H1 (cell line): ENCODE results near the gene LAIR1. TPM values are rescaled to one million over a fixed set of nuclear protein-coding genes. Genes with fewer than 3 reads are reported as not detected.

Source experiments
- CTCF ChIA-PET: fragments of 300-600 bp; sonication (Branson Sonifier 250); formaldehyde crosslinking; loops from one replicate; lab custom pipeline; 2021; ENCODE audit not compliant: partially characterized antibody; lab: Charles Lee
- POLR2A ChIA-PET: fragments of 300-600 bp; sonication (Branson Sonifier 250); formaldehyde crosslinking; loops from one replicate; lab custom pipeline; 2021; ENCODE audit warnings: inconsistent platforms; ENCODE audit not compliant: partially characterized antibody; lab: Charles Lee
- DNase-seq, 2 experiments: peaks; one replicate each; pipeline versions ENCODE4 v3.0.0 to v3.0.0-alpha.2; 2010 to 2022; ENCODE audit warnings: low spot score in 2 of 2, low read depth in 1 of 2, mixed read lengths in 1 of 2
- FAIRE-seq: peaks from 2 replicates; lab custom pipeline; 2011; peaks lifted over from hg19 to GRCh38; lab: Jason Lieb, UNC
- H2AFZ ChIP-seq: 2 replicates; pipeline ENCODE4 v1.8.1; 2012; ENCODE audit warnings: low read length, inconsistent platforms
- H2AK5ac ChIP-seq: 2 replicates; pipeline ENCODE4 v1.6.1; 2013; ENCODE audit warnings: low read depth, low read length
- H2BK120ac ChIP-seq: replicated peaks from 2 replicates; pipeline ENCODE3; 2013; ENCODE audit warnings: low read depth, low read length, inconsistent platforms
- H2BK12ac ChIP-seq: 2 replicates; pipeline ENCODE4 v1.6.1; 2013; ENCODE audit warnings: low read depth, low read length
- H2BK15ac ChIP-seq: 2 replicates; pipeline ENCODE4 v1.6.1; 2013; ENCODE audit warnings: low read length
- H2BK20ac ChIP-seq: 2 replicates; pipeline ENCODE4 v1.6.1; 2013; ENCODE audit warnings: low read length
- H2BK5ac ChIP-seq: 2 replicates; pipeline ENCODE4 v1.6.1; 2013; ENCODE audit warnings: low read depth, low read length
- H3K14ac ChIP-seq: 2 replicates; pipeline ENCODE4 v1.6.1; 2013; ENCODE audit warnings: inconsistent platforms; ENCODE audit not compliant: insufficient read length
- H3K18ac ChIP-seq: 2 replicates; pipeline ENCODE4 v1.6.1; 2013; ENCODE audit warnings: low read length; ENCODE audit errors: extremely low read depth
- H3K23ac ChIP-seq: 2 replicates; pipeline ENCODE4 v1.6.1; 2013; ENCODE audit warnings: inconsistent platforms; ENCODE audit not compliant: insufficient read length
- H3K23me2 ChIP-seq: 2 replicates; pipeline ENCODE4 v1.6.1; 2013; ENCODE audit warnings: low read depth, low read length
- H3K27ac ChIP-seq: 2 replicates; pipeline ENCODE4 v1.6.1; 2011; ENCODE audit warnings: low read depth, low read length, inconsistent platforms
- H3K27me3 ChIP-seq, 4 experiments: replicated peaks in 1 of 4; 1 replicate in 1 of 4; 2 replicates in 3 of 4; pipeline versions ENCODE4 v1.6.1 to v1.8.1; 2011 to 2013; ENCODE audit warnings: low read length in 3 of 4, mild to moderate bottlenecking in 3 of 4, inconsistent platforms in 2 of 4, mixed read lengths in 2 of 4, moderate library complexity in 1 of 4; ENCODE audit not compliant: control insufficient read depth in 3 of 4, insufficient read depth in 3 of 4; ENCODE audit errors: extremely low read depth in 1 of 4
- H3K36me3 ChIP-seq, 4 experiments: 2 replicates each; pipeline versions ENCODE4 v1.6.1 to v1.8.1; 2011 to 2013; ENCODE audit warnings: mild to moderate bottlenecking in 4 of 4, low read length in 3 of 4, moderate library complexity in 2 of 4, control low read depth in 1 of 4, inconsistent platforms in 1 of 4; ENCODE audit not compliant: insufficient read depth in 4 of 4, control insufficient read depth in 2 of 4
- H3K4ac ChIP-seq: replicated peaks from 2 replicates; pipeline ENCODE3; 2013; ENCODE audit warnings: low read length, low read depth, mixed read lengths, inconsistent platforms; ENCODE audit not compliant: insufficient read length
- H3K4me1 ChIP-seq, 4 experiments: replicated peaks in 1 of 4; 1 replicate in 1 of 4; 2 replicates in 3 of 4; pipeline versions ENCODE4 v1.6.1 to v1.8.1; 2011 to 2013; ENCODE audit warnings: low read length in 3 of 4, inconsistent platforms in 2 of 4, mixed read lengths in 1 of 4; ENCODE audit not compliant: insufficient read depth in 4 of 4, control insufficient read depth in 3 of 4
- H3K4me2 ChIP-seq, 2 experiments: 2 replicates each; pipeline versions ENCODE4 v1.6.1 to v1.8.1; 2011 to 2013; ENCODE audit warnings: low read depth in 2 of 2, low read length in 2 of 2, control low read depth in 1 of 2, inconsistent platforms in 1 of 2, mild to moderate bottlenecking in 1 of 2; ENCODE audit not compliant: insufficient read depth in 1 of 2
- H3K4me3 ChIP-seq, 4 experiments: fragments of 200-600, 300-600 bp in 1 of 4; sonication (generic), shearing (Covaris generic), sonication (Bioruptor Twin) in 1 of 4; 2 replicates each; pipeline versions ENCODE4 v1.5.1 to v1.8.1; 2011 to 2016; ENCODE audit warnings: low read length in 4 of 4, low read depth in 3 of 4, control low read depth in 2 of 4, inconsistent platforms in 2 of 4, mild to moderate bottlenecking in 2 of 4, mixed read lengths in 1 of 4, moderate library complexity in 1 of 4; ENCODE audit not compliant: insufficient read depth in 2 of 4; ENCODE audit errors: extremely low read depth in 1 of 4
- H3K56ac ChIP-seq: replicated peaks from 2 replicates; pipeline ENCODE3; 2013; ENCODE audit warnings: low read depth, mild to moderate bottlenecking, mixed read lengths, low read length, inconsistent platforms; ENCODE audit not compliant: insufficient read length
- H3K79me1 ChIP-seq: 2 replicates; pipeline ENCODE4 v1.6.1; 2013; ENCODE audit warnings: low read depth, low read length, control low read depth
- H3K79me2 ChIP-seq, 2 experiments: 2 replicates each; pipeline versions ENCODE4 v1.6.1 to v1.8.1; 2012 to 2013; ENCODE audit warnings: low read length in 2 of 2, mild to moderate bottlenecking in 2 of 2, inconsistent platforms in 1 of 2; ENCODE audit not compliant: insufficient read depth in 2 of 2, control insufficient read depth in 1 of 2
- H3K9ac ChIP-seq, 4 experiments: replicated peaks in 1 of 4; 1 replicate in 1 of 4; 2 replicates in 3 of 4; pipeline versions ENCODE4 v1.6.1 to v1.8.1; 2011 to 2013; ENCODE audit warnings: low read depth in 3 of 4, low read length in 3 of 4, control low read depth in 2 of 4, mild to moderate bottlenecking in 2 of 4, moderate library complexity in 2 of 4, inconsistent platforms in 1 of 4; ENCODE audit errors: extremely low read depth in 1 of 4
- H3K9me3 ChIP-seq, 2 experiments: 2 replicates each; pipeline versions ENCODE4 v1.6.1 to v1.8.1; 2012 to 2013; ENCODE audit warnings: mild to moderate bottlenecking in 2 of 2, moderate library complexity in 2 of 2, control low read depth in 1 of 2, inconsistent platforms in 1 of 2, low read depth in 1 of 2, low read length in 1 of 2, mixed read lengths in 1 of 2; ENCODE audit not compliant: insufficient read depth in 2 of 2
- H4K20me1 ChIP-seq, 2 experiments: replicated peaks in 1 of 2; 2 replicates each; pipeline versions ENCODE3 to v1.8.1; 2011 to 2013; ENCODE audit warnings: inconsistent platforms in 2 of 2, low read length in 2 of 2, mild to moderate bottlenecking in 1 of 2; ENCODE audit not compliant: insufficient read depth in 2 of 2, control insufficient read depth in 1 of 2
- H4K5ac ChIP-seq: 2 replicates; pipeline ENCODE4 v1.6.1; 2013; ENCODE audit warnings: low read length, low read depth, mixed read lengths, inconsistent platforms; ENCODE audit not compliant: insufficient read length
- H4K8ac ChIP-seq: 2 replicates; pipeline ENCODE4 v1.8.0; 2013; ENCODE audit warnings: mild to moderate bottlenecking, moderate library complexity, low read length, inconsistent platforms; ENCODE audit not compliant: insufficient read depth; ENCODE audit errors: extremely low read depth
- H4K91ac ChIP-seq: replicated peaks from 2 replicates; pipeline ENCODE3; 2013; ENCODE audit warnings: low read length, mixed read lengths, inconsistent platforms; ENCODE audit not compliant: insufficient read length
- MAX ChIP-seq: IDR thresholded peaks from 2 replicates; pipeline ENCODE4 v1.6.1; 2012; ENCODE audit warnings: inconsistent platforms
- NRF1 ChIP-seq: IDR thresholded peaks from 2 replicates; pipeline ENCODE4 v1.6.1; 2011; ENCODE audit warnings: mild to moderate bottlenecking, low read depth, low read length, improper control_type of control experiment
- SAP30 ChIP-seq: fragments of 300-600 bp; sonication (generic); IDR thresholded peaks from 2 replicates; pipeline ENCODE4 v1.7.1; 2012; ENCODE audit warnings: low read length, moderate library complexity, mild to moderate bottlenecking, inconsistent platforms; ENCODE audit not compliant: insufficient read depth, insufficient replicate concordance
- TBP ChIP-seq: IDR thresholded peaks from 2 replicates; pipeline ENCODE4 v1.6.1; 2011; ENCODE audit warnings: low read depth, low read length, improper control_type of control experiment
- WGBS, 2 experiments: shearing (Covaris generic) in 1 of 2; methylation state at CpG; one replicate each; pipeline versions ENCODE4 v1.1.6 to v1.1.7; 2013 to 2015; ENCODE audit warnings: low lambda C conversion rate in 2 of 2, mixed read lengths in 2 of 2, inconsistent platforms in 1 of 2, low coverage in 1 of 2, missing lambda C conversion rate in 1 of 2; ENCODE audit not compliant: insufficient replicate concordance in 2 of 2, insufficient coverage in 1 of 2, insufficient read length in 1 of 2; ENCODE audit errors: extremely low coverage in 1 of 2, missing lambda C conversion rate in 1 of 2; 5-methylcytosine and 5-hydroxymethylcytosine counted together
- polyA plus RNA-seq, 7 experiments: library from polyadenylated mRNA; depleted of rRNA in 3 of 7; stranded (reverse) in 5 of 7; unstranded in 2 of 7; fragments of >200 nt in 5 of 7; fragments of 200-250 nt in 2 of 7; gene quantifications; 1 replicate in 5 of 7; 2 replicates in 1 of 7; 4 replicates in 1 of 7; pipeline versions ENCODE4 v1.2.1 to v1.2.3, GENCODE V29; 2011 to 2013; ENCODE audit warnings: missing spikeins in 2 of 7, mixed read lengths in 2 of 7
- total RNA-seq: library from RNA; stranded (reverse); fragmentation: NEBNext Ultra II Directional; extraction: Animal tissue kit (Norgen Biotek cat#: 25700); gene quantifications from 2 replicates; pipeline ENCODE4 v1.2.1, GENCODE V29; 2021

Gene LAIR1
- total and polyA plus RNA-seq, 2 of the 8 experiments (the other 6 are each of a cell fraction or from before 2014, with no cell fraction given) = 0.18 TPM; not detected in 1

DNA sequence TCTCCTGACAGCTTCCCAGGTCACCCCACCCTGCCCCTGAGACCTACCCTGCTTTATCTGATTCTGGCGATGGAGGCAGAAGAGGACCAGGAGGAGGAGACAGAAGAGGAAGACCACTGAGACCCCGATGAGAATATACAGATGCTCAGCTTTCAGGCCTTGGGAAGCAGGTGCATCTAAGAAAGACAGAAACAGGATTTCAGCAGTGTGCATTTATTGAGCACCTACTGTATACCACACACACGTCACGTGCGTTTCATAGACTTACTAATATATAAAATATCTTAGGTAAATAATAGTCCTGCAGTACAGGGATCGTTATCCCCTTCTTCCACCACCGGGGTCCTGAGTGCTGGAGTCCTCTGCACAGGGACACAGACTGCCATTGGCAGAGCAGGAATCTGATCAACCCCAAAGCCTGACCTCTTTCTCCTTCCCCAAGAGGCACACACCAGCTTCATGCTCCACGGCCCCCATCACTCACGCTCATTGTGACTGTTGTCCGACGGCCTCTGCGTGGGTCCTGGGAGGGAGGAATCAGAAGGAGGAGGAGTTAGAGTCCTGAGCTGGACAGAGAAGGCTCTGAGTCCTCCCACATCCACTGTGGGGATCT lies 8.2 kb downstream of the LAIR1 start:
- H3K14ac ChIP-seq = no peak overlapping the region
- no peaks in the 10 kb centered on the region for H3K79me2 ChIP-seq
- no peak overlapping the region for H2AFZ ChIP-seq
- H3K4me2 ChIP-seq = no peak overlapping the region
- no peak overlapping the region for H3K23ac ChIP-seq
- no peak overlapping the region for H4K5ac ChIP-seq
- no peaks in the 10 kb centered on the region for H3K4me1 ChIP-seq
- H3K9me3 ChIP-seq = no peaks in the 10 kb centered on the region
- H3K18ac ChIP-seq = no peak overlapping the region
- DNase-seq = no peak
- H2BK5ac ChIP-seq = no peak overlapping the region
- no peak for TF ChIP-seq MAX
- no peak for TF ChIP-seq SAP30
- TF ChIP-seq TBP = no peak
- no peak for TF ChIP-seq NRF1
- TF ChIP-seq, all 59 proteins: peak for 0
- Histone ChIP-seq H3K27me3 (no peaks in the 10 kb centered on the region), H3K23me2 (no peaks in the 10 kb centered on the region), H3K36me3 (no peaks in the 10 kb centered on the region), H3K4me3 (no peak overlapping the region), H3K79me1 (no peaks in the 10 kb centered on the region), H3K9ac (no peak overlapping the region), H2BK12ac (no peak overlapping the region), H2BK15ac (no peak overlapping the region), H4K20me1 (no peaks in the 10 kb centered on the region), H3K56ac (no peak overlapping the region), H4K8ac (no peak overlapping the region), H2BK20ac (no peak overlapping the region), H3K4ac (no peak overlapping the region), H2BK120ac (no peak overlapping the region), H2AK5ac (no peak overlapping the region), H4K91ac (no peak overlapping the region), H3K27ac (no peak overlapping the region)
- POLR2A ChIA-PET = interaction anchor here (0.6 to 2.5 kb wide), 3 partner anchors 35 to 156 kb away, joined by 3 to 11 read pairs (median 3); partner anchors contain the start of gene RPS9
- 92% methylated on average over 12 of the region's 12 CpGs; no CpG with 5 or more reads in 1 of the 2 experiments for WGBS, 2 experiments
- FAIRE-seq = no peak
- CTCF ChIA-PET = interaction anchor here (0.7 to 5.2 kb wide), 13 partner anchors 9 to 186 kb away, joined by 3 to 57 read pairs (median 4); partner anchors contain the start of gene LAIR1
